IMR-90 (cell line): ENCODE measurements around the gene NF2.

Source experiments
- BHLHE40 ChIP-seq: fragments of 150-350 bp; IDR thresholded peaks from 2 replicates; pipeline ENCODE4 v1.6.1; 2016; ENCODE audit warnings: mild to moderate bottlenecking, low read depth, low read length
- CEBPB ChIP-seq: IDR thresholded peaks from 2 replicates; pipeline ENCODE4 v1.6.1; 2012; ENCODE audit warnings: low read depth, low read length, improper control_type of control experiment
- FOS ChIP-seq: fragments of 150-350 bp; IDR thresholded peaks from 2 replicates; pipeline ENCODE4 v1.6.1; 2016; ENCODE audit warnings: low read depth, low read length
- MAFK ChIP-seq: IDR thresholded peaks from 2 replicates; pipeline ENCODE4 v1.6.1; 2012; ENCODE audit warnings: low read depth, low read length, improper control_type of control experiment
- POLR2A ChIP-seq: IDR thresholded peaks from 2 replicates; pipeline ENCODE4 v1.6.1; 2012; ENCODE audit warnings: mild to moderate bottlenecking, low read depth, low read length
- RFX5 ChIP-seq: IDR thresholded peaks from 2 replicates; pipeline ENCODE4 v1.8.0; 2012; ENCODE audit warnings: low read depth, mild to moderate bottlenecking, low read length, moderate library complexity
- TF ChIP-seq, protein P1 (sequence below): conservative IDR thresholded peaks from 2 replicates; pipeline ENCODE4 v1.5.1; 2012; ENCODE audit warnings: mild to moderate bottlenecking, low read depth, low read length, improper control_type of control experiment

GRCh38 chr22:29710922-29711593, 107.6 kb downstream of the NF2 start:
- TF ChIP-seq, protein P1, sequence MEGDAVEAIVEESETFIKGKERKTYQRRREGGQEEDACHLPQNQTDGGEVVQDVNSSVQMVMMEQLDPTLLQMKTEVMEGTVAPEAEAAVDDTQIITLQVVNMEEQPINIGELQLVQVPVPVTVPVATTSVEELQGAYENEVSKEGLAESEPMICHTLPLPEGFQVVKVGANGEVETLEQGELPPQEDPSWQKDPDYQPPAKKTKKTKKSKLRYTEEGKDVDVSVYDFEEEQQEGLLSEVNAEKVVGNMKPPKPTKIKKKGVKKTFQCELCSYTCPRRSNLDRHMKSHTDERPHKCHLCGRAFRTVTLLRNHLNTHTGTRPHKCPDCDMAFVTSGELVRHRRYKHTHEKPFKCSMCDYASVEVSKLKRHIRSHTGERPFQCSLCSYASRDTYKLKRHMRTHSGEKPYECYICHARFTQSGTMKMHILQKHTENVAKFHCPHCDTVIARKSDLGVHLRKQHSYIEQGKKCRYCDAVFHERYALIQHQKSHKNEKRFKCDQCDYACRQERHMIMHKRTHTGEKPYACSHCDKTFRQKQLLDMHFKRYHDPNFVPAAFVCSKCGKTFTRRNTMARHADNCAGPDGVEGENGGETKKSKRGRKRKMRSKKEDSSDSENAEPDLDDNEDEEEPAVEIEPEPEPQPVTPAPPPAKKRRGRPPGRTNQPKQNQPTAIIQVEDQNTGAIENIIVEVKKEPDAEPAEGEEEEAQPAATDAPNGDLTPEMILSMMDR = no peak
- TF ChIP-seq MAFK = no peak
- no peak for TF ChIP-seq POLR2A
- no peak for TF ChIP-seq RFX5
- no peak for TF ChIP-seq CEBPB
- no peak for TF ChIP-seq FOS
- no peak for TF ChIP-seq BHLHE40
